Measurements from ENCODE around the gene PDZD2. TPM values are rescaled to one million over a fixed set of nuclear protein-coding genes. Genes with fewer than 3 reads are reported as not detected.

Gene PDZD2
- polyA plus RNA-seq, 3 donors, result 0.10 TPM; not detected in 2

DNA sequence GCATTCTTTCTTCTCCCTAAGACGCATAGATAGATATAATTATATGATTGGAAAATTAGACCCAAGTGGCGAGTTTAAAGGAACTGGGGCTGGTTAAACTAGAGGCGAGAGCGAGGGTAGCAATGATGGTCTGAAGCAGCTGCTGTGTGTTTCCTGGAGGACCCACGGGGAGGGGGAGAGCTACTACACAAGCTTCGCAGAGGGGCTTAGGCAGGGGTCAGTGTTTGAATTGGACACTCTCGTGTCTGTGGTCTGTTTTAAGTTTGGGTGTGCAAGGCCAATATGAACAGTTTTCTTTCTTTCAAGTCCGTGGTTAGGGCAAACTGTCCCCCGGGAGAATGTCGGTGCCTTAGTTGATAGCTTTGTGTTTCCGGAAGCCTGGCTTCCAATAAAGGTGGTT is 43.1 kb downstream of the PDZD2 start:
- TF ChIP-seq CTCF (IDR thresholded peaks at IDR 0.05), result no peak
- no peak for DNase-seq
- no peak overlapping the region for H2AFZ ChIP-seq (ENCODE audit: insufficient read depth, low read depth, low read length, poor library complexity, severe bottlenecking)
- intact Hi-C loops (cut with micrococcal nuclease), result no loop called here
- H3K27me3 ChIP-seq (ENCODE audit: control insufficient read depth in 2 of 2, insufficient read depth in 2 of 2, low read length in 2 of 2), result no peaks in the 10 kb centered on the region
- Mint-ChIP-seq H3K27ac (no peak overlapping the region), H3K4me3 (no peak overlapping the region), H3K27me3 (ENCODE audit: low read depth in 3 of 3) (peaks cover 0 to 4% (median 2%) of the 10 kb centered on the region in 3 donors), H3K36me3 (no peaks in the 10 kb centered on the region), H3K4me1 (no peaks in the 10 kb centered on the region), H3K9me3 (peaks cover 0 to 12% (median 0%) of the 10 kb centered on the region in 7 donors)
- H3K9ac ChIP-seq (ENCODE audit: insufficient read depth, low read length, poor library complexity, severe bottlenecking), result no peak overlapping the region
- H4K20me1 ChIP-seq (ENCODE audit: insufficient read depth, low read length), result no peaks in the 10 kb centered on the region
- H3K4me2 ChIP-seq (replicated peaks; ENCODE audit: extremely low read depth, low read length, poor library complexity, severe bottlenecking), result no peak overlapping the region
- 89% methylated on average over 7 of the region's 11 CpGs for WGBS (ENCODE audit: insufficient coverage)
- H3K9me3 ChIP-seq (replicated peaks in 1 of 2; ENCODE audit: control insufficient read depth in 1 of 2, insufficient read depth in 1 of 2, low read length in 2 of 2), result no peaks in the 10 kb centered on the region
- H3K4me1 ChIP-seq (ENCODE audit: control insufficient read depth in 1 of 2, insufficient read depth in 2 of 2, low read length in 2 of 2), result no peaks in the 10 kb centered on the region
- H3K36me3 ChIP-seq (replicated peaks in 1 of 2; ENCODE audit: control insufficient read depth in 1 of 2, insufficient read depth in 2 of 2, low read length in 2 of 2), result no peaks in the 10 kb centered on the region
- no peaks in the 10 kb centered on the region for H3K79me2 ChIP-seq (ENCODE audit: insufficient read depth, low read length)
- H3K4me3 ChIP-seq (replicated peaks in 1 of 3; ENCODE audit: low read depth in 2 of 3, low read length in 3 of 3), result no peak overlapping the region
- no peak overlapping the region for H3K27ac ChIP-seq (ENCODE audit: low read depth in 1 of 2, low read length in 2 of 2)

DNA sequence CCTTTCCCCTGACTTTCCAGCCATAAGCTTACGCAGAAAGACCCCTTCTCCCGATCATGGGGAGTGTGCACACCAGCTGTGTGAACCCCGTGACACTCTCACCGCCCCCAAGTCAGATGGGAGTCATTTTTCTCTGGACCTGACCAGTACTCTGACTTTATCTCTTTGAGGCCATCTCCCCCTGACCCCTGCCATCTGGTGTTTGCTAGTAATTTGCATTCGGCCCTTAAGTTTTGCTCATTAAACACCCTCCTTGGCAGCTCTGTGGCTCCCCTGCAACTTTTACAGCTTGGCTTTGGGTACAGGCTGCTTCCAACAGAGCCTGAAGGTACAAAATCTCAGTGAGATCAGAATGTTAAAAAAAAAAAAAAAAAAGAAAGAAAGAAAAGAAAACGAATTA is 43.9 kb downstream of the PDZD2 start:
- TF ChIP-seq CTCF (IDR thresholded peaks at IDR 0.05), result no peak
- no peaks in the 10 kb centered on the region for H3K36me3 ChIP-seq (replicated peaks in 1 of 2; ENCODE audit: control insufficient read depth in 1 of 2, insufficient read depth in 2 of 2, low read length in 2 of 2)
- WGBS (ENCODE audit: insufficient coverage), result 95% methylated on average over 4 of the region's 6 CpGs

More for the DNA sequence above, 43.9 kb downstream of the PDZD2 start:
- Histone ChIP-seq H3K27me3 (ENCODE audit: control insufficient read depth in 2 of 2, insufficient read depth in 2 of 2, low read length in 2 of 2) (no peaks in the 10 kb centered on the region), H3K79me2 (ENCODE audit: insufficient read depth, low read length) (no peaks in the 10 kb centered on the region), H4K20me1 (ENCODE audit: insufficient read depth, low read length) (no peaks in the 10 kb centered on the region), H3K4me3 (replicated peaks in 1 of 3; ENCODE audit: low read depth in 2 of 3, low read length in 3 of 3) (no peak overlapping the region), H2AFZ (ENCODE audit: insufficient read depth, low read depth, low read length, poor library complexity, severe bottlenecking) (no peak overlapping the region), H3K9ac (ENCODE audit: insufficient read depth, low read length, poor library complexity, severe bottlenecking) (no peak overlapping the region), H3K27ac (ENCODE audit: low read depth in 1 of 2, low read length in 2 of 2) (no peak overlapping the region), H3K4me1 (ENCODE audit: control insufficient read depth in 1 of 2, insufficient read depth in 2 of 2, low read length in 2 of 2) (no peaks in the 10 kb centered on the region), H3K4me2 (replicated peaks; ENCODE audit: extremely low read depth, low read length, poor library complexity, severe bottlenecking) (no peak overlapping the region), H3K9me3 (replicated peaks in 1 of 2; ENCODE audit: control insufficient read depth in 1 of 2, insufficient read depth in 1 of 2, low read length in 2 of 2) (no peaks in the 10 kb centered on the region)
- Mint-ChIP-seq H3K27ac (no peak overlapping the region), H3K36me3 (no peaks in the 10 kb centered on the region), H3K4me3 (no peak overlapping the region), H3K27me3 (ENCODE audit: low read depth in 3 of 3) (peaks cover 0 to 4% (median 2%) of the 10 kb centered on the region in 3 donors), H3K4me1 (no peaks in the 10 kb centered on the region), H3K9me3 (peaks cover 0 to 12% (median 0%) of the 10 kb centered on the region in 7 donors)
- no peak for DNase-seq
- intact Hi-C loops (cut with micrococcal nuclease), result no loop called here

All from CD14-positive monocyte (primary cell).